T-helper 1 cell treated with Interleukin-12 subunit alpha and Interleukin-12 subunit beta and Interleukin-4 antibody, amounts not matched to agents 30 μg/mL and 1 μg/mL, for 36 hours (primary cell): Measurements from ENCODE around the gene RHEBL1.

Source experiments
- H3K27ac Mint-ChIP-seq: one replicate; pipeline ENCODE4 v1.8.0; 2021; ENCODE audit warnings: mild to moderate bottlenecking, mixed read lengths
- H3K27me3 Mint-ChIP-seq: one replicate; pipeline ENCODE4 v1.8.0; 2021; ENCODE audit warnings: low read depth, mixed read lengths
- H3K36me3 Mint-ChIP-seq: one replicate; pipeline ENCODE4 v1.8.0; 2021; ENCODE audit warnings: low read depth, mixed read lengths
- H3K4me1 Mint-ChIP-seq: one replicate; pipeline ENCODE4 v1.8.0; 2021; ENCODE audit warnings: low read depth, mixed read lengths
- H3K4me3 Mint-ChIP-seq: one replicate; pipeline ENCODE4 v1.8.0; 2021; ENCODE audit warnings: mild to moderate bottlenecking, moderate library complexity, mixed read lengths
- H3K9me3 Mint-ChIP-seq: one replicate; pipeline ENCODE4 v1.8.0; 2021; ENCODE audit warnings: mixed read lengths

Gene RHEBL1

DNA sequence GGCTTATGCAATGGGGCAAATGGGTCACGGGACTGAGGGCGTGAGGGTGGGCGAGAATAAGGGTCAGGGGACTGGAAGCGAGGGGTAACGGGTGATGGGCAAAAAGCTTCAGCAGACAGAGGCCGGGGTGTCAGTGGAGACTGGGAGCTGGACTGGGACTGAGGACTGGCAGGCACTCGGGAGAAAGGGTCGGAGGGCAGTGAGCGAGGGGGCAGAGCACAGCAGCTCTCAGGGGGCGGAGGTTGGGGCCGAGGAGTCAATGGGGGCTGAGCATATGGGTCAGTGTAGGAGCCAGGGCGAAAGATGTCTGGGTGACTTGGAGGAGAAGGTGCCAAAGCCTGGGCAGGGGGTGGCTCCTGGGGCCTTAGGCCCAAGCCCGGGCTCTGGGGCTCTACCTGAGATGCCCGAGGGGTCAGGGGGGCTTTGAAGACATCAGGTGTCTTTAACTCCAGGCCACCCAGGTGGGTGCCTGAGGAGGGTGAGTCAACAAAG, 29.4 kb downstream of the RHEBL1 start:
- Mint-ChIP-seq H3K4me3 (no peak overlapping the region), H3K9me3 (no peaks in the 10 kb centered on the region), H3K36me3 (peaks cover 47% of the 10 kb centered on the region), H3K27ac (no peak overlapping the region), H3K4me1 (no peaks in the 10 kb centered on the region), H3K27me3 (no peaks in the 10 kb centered on the region)

DNA sequence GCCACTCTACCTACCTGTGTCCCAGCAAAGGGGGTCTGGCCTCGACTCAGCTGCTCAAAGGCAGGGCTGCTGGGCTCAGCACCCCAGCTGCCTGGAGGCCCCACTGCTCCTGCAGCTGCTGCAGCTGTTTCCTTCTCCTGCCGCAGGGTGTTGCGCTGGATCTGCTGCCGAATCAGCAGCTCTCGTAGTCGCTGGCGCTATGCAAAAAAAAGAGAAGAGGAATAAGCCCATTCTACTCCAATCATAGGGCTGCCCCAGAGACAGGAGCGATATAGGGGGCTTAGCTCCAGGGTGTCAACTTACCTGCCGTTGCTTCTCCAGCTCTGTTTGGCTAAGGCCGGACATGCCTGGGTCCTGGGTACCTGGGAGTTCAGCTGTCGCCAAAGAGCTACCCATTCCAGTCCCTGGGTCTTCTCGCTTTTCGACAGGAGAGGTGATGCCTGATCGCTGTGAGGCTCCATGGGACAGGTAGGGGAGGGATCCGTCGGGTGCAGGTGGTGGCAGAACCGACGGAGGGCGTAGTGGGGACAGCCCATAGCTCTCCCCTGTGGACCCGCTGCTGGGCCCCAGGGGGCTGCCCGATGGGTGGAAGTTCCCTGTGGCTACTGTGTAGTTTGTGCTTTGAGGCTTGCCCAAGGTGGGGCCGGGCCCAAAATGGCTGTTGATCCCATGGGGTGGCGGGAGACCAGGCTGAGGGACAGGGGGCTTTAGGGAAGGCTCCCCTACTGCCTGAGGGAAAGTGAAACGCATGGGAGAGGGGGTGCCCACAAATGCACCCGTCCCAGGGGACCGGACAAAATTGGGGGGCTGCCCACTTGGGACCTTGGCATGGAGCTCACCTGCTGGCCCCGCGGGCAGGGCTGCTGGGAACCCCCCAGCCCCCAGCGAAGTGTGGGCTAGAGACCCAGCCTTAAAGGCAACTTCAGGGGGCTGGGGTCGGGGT, 30.1 kb downstream of the RHEBL1 start:
- H3K27ac Mint-ChIP-seq = no peak overlapping the region
- H3K9me3 Mint-ChIP-seq = no peaks in the 10 kb centered on the region

GRCh38 chr12:49038291-49038955, 31.4 kb downstream of the RHEBL1 start:
- peaks cover 44% of the 10 kb centered on the region for H3K36me3 Mint-ChIP-seq
- H3K27me3 Mint-ChIP-seq = no peaks in the 10 kb centered on the region
- H3K4me1 Mint-ChIP-seq = no peaks in the 10 kb centered on the region
- H3K9me3 Mint-ChIP-seq = no peaks in the 10 kb centered on the region
- no peak overlapping the region for H3K4me3 Mint-ChIP-seq
- no peak overlapping the region for H3K27ac Mint-ChIP-seq

More for the DNA sequence above, 30.1 kb downstream of the RHEBL1 start:
- Mint-ChIP-seq H3K4me3 (no peak overlapping the region), H3K36me3 (peaks cover 49% of the 10 kb centered on the region), H3K27me3 (no peaks in the 10 kb centered on the region), H3K4me1 (no peaks in the 10 kb centered on the region)

DNA sequence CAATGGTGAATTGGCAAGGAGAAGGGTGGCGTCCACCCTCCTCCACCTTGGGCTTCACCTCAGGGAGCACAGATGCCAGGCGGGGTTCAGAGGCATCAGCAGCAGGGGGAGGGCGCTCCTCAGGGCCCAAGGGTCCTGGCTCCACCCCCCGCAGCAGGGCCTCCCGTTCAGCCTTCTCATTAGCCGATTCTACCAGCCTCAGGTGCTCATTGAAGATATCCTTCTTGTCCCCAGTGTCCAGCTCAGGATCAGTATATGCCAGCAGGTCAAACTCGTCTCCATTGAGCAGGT, 31.9 kb downstream of the RHEBL1 start:
- no peak overlapping the region for H3K27ac Mint-ChIP-seq
- H3K36me3 Mint-ChIP-seq = peaks cover 39% of the 10 kb centered on the region
- H3K27me3 Mint-ChIP-seq = no peaks in the 10 kb centered on the region
- no peaks in the 10 kb centered on the region for H3K4me1 Mint-ChIP-seq
- H3K9me3 Mint-ChIP-seq = no peaks in the 10 kb centered on the region
- H3K4me3 Mint-ChIP-seq = no peak overlapping the region

- no peak overlapping the region for H3K4me3 Mint-ChIP-seq
- H3K36me3 Mint-ChIP-seq = peaks cover 39% of the 10 kb centered on the region
Observed at GRCh38 chr12:49037111-49037946, 32.5 kb downstream of the RHEBL1 start.

DNA sequence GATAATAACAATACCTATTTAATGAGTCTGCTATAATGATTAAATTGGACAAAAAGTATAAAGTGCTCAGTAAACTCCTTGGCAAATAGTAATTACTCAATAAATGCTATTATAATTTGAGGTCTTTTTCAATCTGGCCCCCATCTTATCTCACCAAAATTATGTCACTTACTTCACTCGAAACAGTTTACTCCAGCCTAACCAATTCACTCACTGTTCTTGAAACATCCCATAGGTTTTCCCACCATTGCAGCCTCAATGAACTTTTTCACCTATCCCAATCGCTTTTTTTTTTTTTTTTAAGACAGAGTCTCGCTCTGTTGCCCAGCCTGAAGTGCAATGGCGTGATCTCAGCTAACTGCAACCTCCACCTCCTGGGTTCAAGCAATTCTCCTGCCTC, 33.8 kb downstream of the RHEBL1 start:
- H3K27me3 Mint-ChIP-seq = no peaks in the 10 kb centered on the region
- H3K4me1 Mint-ChIP-seq = no peaks in the 10 kb centered on the region
- H3K9me3 Mint-ChIP-seq = no peaks in the 10 kb centered on the region
- H3K4me3 Mint-ChIP-seq = no peak overlapping the region
- peaks cover 38% of the 10 kb centered on the region for H3K36me3 Mint-ChIP-seq
- no peak overlapping the region for H3K27ac Mint-ChIP-seq

More at GRCh38 chr12:49037111-49037946, 32.5 kb downstream of the RHEBL1 start:
- Mint-ChIP-seq H3K27me3 (no peaks in the 10 kb centered on the region), H3K27ac (no peak overlapping the region), H3K4me1 (no peaks in the 10 kb centered on the region), H3K9me3 (no peaks in the 10 kb centered on the region)

DNA sequence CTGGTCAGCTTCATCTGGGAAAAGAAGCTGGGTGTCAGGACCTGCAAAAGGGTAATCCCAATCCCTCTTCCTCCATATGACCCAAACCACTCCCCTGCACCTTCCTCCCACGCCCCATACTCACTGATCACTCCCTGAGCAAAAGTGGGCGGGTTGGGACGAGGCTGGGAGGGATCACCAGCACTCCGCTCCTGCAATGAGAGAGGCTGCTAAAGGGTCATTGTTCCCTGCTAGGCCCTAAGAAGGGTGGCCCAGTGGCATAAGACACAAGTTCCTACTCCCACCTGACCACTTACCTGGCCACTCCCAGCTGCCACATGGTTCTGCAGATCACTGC, 35.5 kb downstream of the RHEBL1 start:
- H3K36me3 Mint-ChIP-seq = peaks cover 35% of the 10 kb centered on the region
- no peaks in the 10 kb centered on the region for H3K4me1 Mint-ChIP-seq
- H3K27ac Mint-ChIP-seq = no peak overlapping the region
- H3K27me3 Mint-ChIP-seq = no peaks in the 10 kb centered on the region
- no peaks in the 10 kb centered on the region for H3K9me3 Mint-ChIP-seq
- no peak overlapping the region for H3K4me3 Mint-ChIP-seq

DNA sequence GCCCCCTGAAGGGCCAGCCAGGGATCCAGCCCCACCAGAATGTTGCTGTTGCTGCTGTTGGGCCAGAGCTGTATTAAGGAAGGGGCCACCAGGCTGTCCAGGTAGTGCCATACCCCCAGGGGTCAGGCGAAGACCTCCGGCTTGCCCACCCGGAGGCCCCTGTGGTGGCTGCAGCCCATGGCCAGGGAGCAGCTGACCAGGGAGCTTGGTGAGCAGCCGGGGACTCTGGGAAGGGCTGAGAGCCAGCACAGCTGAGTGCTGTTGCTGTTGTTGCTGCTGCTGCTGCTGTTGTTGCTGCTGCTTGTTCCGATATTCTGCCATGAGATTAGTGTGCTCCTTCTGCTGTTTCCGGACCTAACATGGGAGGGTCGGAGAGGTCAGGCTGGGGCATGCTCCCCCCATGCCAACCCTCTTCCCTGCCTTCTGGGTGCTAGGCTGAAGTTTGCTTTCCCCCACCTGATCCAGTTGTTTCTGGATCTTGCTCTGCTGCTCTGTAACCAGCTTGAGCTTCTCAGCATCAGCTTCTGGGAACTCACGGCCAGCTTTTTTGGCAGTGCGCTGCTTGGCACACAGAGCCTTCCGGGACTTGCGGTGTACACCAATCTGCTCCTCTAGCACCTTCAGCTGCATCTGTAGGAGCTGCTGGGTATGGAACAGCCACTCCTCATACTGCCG, 36.0 kb downstream of the RHEBL1 start:
- Mint-ChIP-seq H3K9me3 (no peaks in the 10 kb centered on the region), H3K4me3 (no peak overlapping the region), H3K27me3 (no peaks in the 10 kb centered on the region), H3K4me1 (no peaks in the 10 kb centered on the region), H3K27ac (no peak overlapping the region), H3K36me3 (peaks cover 33% of the 10 kb centered on the region)

DNA sequence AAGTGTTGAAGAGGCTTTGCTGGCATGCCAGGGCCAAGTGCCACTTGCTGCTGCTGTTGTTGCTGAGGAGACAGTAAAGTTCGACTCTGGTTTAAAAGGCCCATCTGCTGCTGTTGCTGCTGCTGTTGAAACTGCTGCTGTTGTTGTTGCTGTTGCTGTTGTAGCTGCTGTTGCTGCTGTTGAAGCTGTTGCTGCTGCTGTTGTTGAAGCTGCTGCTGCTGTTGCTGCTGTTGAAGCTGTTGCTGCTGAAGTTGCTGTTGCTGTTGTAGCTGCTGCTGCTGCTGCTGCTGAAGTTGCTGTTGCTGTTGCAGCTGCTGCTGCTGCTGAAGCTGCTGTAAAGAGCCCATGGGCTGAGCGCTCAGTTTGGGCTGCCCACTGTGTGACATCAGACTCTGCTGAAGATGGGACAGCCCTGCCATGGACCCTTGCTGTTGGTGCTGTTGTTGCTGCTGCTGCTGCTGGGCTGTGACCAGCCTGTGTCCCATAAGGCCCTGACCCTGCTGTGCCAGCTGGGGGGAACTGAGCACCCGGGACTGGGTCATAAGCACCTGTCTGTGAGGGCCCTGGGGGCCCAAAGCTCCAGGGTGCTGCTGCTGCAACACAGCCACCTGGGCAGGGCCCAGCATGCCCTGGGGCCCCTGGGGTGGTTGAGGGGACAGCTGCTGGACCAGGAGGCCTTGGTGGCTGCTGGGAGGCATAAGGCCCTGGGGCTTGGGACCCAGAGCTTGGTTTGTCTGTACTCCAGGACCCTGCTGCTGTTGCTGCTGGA, 36.9 kb downstream of the RHEBL1 start:
- Mint-ChIP-seq H3K4me3 (no peak overlapping the region), H3K9me3 (no peaks in the 10 kb centered on the region), H3K4me1 (no peaks in the 10 kb centered on the region), H3K36me3 (peaks cover 35% of the 10 kb centered on the region), H3K27me3 (no peaks in the 10 kb centered on the region), H3K27ac (no peak overlapping the region)

GRCh38 chr12:49032276-49032675, 37.5 kb downstream of the RHEBL1 start:
- Mint-ChIP-seq H3K4me1 (no peaks in the 10 kb centered on the region), H3K4me3 (no peak overlapping the region), H3K27me3 (no peaks in the 10 kb centered on the region), H3K36me3 (peaks cover 37% of the 10 kb centered on the region), H3K27ac (no peak overlapping the region), H3K9me3 (no peaks in the 10 kb centered on the region)

GRCh38 chr12:49031573-49032161, 38.1 kb downstream of the RHEBL1 start:
- Mint-ChIP-seq H3K9me3 (no peaks in the 10 kb centered on the region), H3K27me3 (no peaks in the 10 kb centered on the region), H3K36me3 (peaks cover 32% of the 10 kb centered on the region), H3K4me1 (no peaks in the 10 kb centered on the region), H3K4me3 (no peak overlapping the region), H3K27ac (no peak overlapping the region)

- Mint-ChIP-seq H3K27ac (no peak overlapping the region), H3K36me3 (peaks cover 33% of the 10 kb centered on the region)
Observed at GRCh38 chr12:49030714-49031572, 38.8 kb downstream of the RHEBL1 start.

GRCh38 chr12:49030119-49030518, 39.7 kb downstream of the RHEBL1 start:
- H3K9me3 Mint-ChIP-seq = no peaks in the 10 kb centered on the region
- H3K4me1 Mint-ChIP-seq = no peaks in the 10 kb centered on the region
- peaks cover 34% of the 10 kb centered on the region for H3K36me3 Mint-ChIP-seq
- H3K27me3 Mint-ChIP-seq = no peaks in the 10 kb centered on the region
- H3K27ac Mint-ChIP-seq = no peak overlapping the region
- no peak overlapping the region for H3K4me3 Mint-ChIP-seq

More at GRCh38 chr12:49030714-49031572, 38.8 kb downstream of the RHEBL1 start:
- no peak overlapping the region for H3K4me3 Mint-ChIP-seq
- H3K27me3 Mint-ChIP-seq = no peaks in the 10 kb centered on the region
- no peaks in the 10 kb centered on the region for H3K9me3 Mint-ChIP-seq
- H3K4me1 Mint-ChIP-seq = no peaks in the 10 kb centered on the region
